Mononuclear cell (primary cell): ENCODE results near the gene DSCAML1. TPM values are rescaled to one million over a fixed set of nuclear protein-coding genes. Genes with fewer than 3 reads are reported as not detected.
"Not testable (repeated sequence)": the region's sequence is repeated elsewhere in the genome, so short reads cannot be mapped to it uniquely, and the experiment has no call there.

Source experiments
- H3K27me3 ChIP-seq: 2 replicates; pipeline ENCODE4 v1.6.0; 2011; ENCODE audit warnings: low read length, control low read depth; ENCODE audit not compliant: insufficient read depth
- H3K4me1 ChIP-seq: 2 replicates; pipeline ENCODE4 v1.5.1; 2011; ENCODE audit warnings: mild to moderate bottlenecking, low read length, control low read depth; ENCODE audit not compliant: insufficient read depth
- H3K4me3 ChIP-seq: 2 replicates; pipeline ENCODE4 v1.5.1; 2011; ENCODE audit warnings: mild to moderate bottlenecking, low read length, moderate library complexity
- H3K9me3 ChIP-seq: 2 replicates; pipeline ENCODE4 v1.5.1; 2011; ENCODE audit warnings: low read depth, mild to moderate bottlenecking, control low read depth, low read length
- total RNA-seq: library from RNA; depleted of rRNA; stranded (reverse); fragments of >200 nt; gene quantifications from one replicate; pipeline ENCODE4 v1.2.3, GENCODE V29; 2012

Gene DSCAML1
- total RNA-seq, 1 donor = 0.84 TPM

GRCh38 chr11:117771197-117771596 lies 25.8 kb downstream of the DSCAML1 start:
- Histone ChIP-seq H3K9me3 (no peaks in the 10 kb centered on the region), H3K4me1 (no peaks in the 10 kb centered on the region), H3K4me3 (no peak overlapping the region), H3K27me3 (no peaks in the 10 kb centered on the region)

GRCh38 chr11:117770061-117770460 lies 27.0 kb downstream of the DSCAML1 start:
- H3K4me3 ChIP-seq = no peak overlapping the region

GRCh38 chr11:117769533-117769932 lies 27.5 kb downstream of the DSCAML1 start:
- no peaks in the 10 kb centered on the region for H3K4me1 ChIP-seq
- H3K27me3 ChIP-seq = no peaks in the 10 kb centered on the region
- H3K4me3 ChIP-seq = no peak overlapping the region
- H3K9me3 ChIP-seq = no peaks in the 10 kb centered on the region

More at GRCh38 chr11:117770061-117770460, 27.0 kb downstream of the DSCAML1 start:
- no peaks in the 10 kb centered on the region for H3K27me3 ChIP-seq
- H3K4me1 ChIP-seq = no peaks in the 10 kb centered on the region
- no peaks in the 10 kb centered on the region for H3K9me3 ChIP-seq

- no peaks in the 10 kb centered on the region for H3K4me1 ChIP-seq
- no peaks in the 10 kb centered on the region for H3K27me3 ChIP-seq
- no peak overlapping the region for H3K4me3 ChIP-seq
Measured at GRCh38 chr11:117768506-117768905, 28.5 kb downstream of the DSCAML1 start.

DNA sequence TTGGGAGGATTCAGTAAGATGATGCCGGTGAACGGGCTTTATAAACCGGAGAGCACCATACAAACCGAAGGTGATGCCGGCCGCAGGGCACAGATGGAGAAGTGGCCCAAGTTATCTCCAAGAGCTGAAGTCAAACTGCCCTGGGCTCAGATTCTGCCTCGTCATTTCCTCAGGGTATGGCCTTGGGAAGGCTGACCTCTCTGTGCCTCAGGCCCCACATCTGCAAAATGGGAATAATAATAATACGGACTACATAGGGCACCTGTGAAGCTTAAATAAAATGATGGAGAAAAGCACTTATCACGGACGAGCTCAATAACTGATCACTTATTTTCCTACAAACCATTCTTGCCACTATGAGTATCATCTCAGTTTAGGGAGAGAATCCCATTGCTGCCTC lies 29.9 kb downstream of the DSCAML1 start:
- Histone ChIP-seq H3K9me3 (no peaks in the 10 kb centered on the region), H3K27me3 (no peaks in the 10 kb centered on the region), H3K4me1 (no peaks in the 10 kb centered on the region), H3K4me3 (no peak overlapping the region)

More at GRCh38 chr11:117768506-117768905, 28.5 kb downstream of the DSCAML1 start:
- no peaks in the 10 kb centered on the region for H3K9me3 ChIP-seq

- Histone ChIP-seq H3K4me3 (no peak overlapping the region), H3K4me1 (no peaks in the 10 kb centered on the region), H3K27me3 (no peaks in the 10 kb centered on the region), H3K9me3 (no peaks in the 10 kb centered on the region)
Measured at GRCh38 chr11:117766576-117766975, 30.4 kb downstream of the DSCAML1 start.

DNA sequence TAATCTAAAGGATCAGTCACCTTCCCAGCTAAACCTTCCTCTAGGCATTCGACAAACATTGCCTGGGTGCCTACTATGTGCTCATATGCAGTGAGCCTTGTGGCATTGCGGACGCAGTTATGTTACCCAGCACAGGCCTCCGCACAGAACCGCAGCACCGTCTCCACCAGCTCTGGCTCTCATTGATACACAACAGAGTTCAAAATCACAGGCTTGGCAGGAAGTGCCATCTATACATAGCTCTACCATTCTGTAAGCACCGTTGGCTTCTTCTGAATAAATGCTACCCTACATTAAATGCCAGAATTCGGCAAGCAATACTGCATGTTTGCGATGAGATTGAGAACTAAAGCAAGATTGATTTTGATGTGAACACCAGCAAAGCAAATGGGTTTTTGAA lies 31.0 kb downstream of the DSCAML1 start:
- Histone ChIP-seq H3K4me1 (no peaks in the 10 kb centered on the region), H3K9me3 (no peaks in the 10 kb centered on the region), H3K4me3 (no peak overlapping the region), H3K27me3 (no peaks in the 10 kb centered on the region)

DNA sequence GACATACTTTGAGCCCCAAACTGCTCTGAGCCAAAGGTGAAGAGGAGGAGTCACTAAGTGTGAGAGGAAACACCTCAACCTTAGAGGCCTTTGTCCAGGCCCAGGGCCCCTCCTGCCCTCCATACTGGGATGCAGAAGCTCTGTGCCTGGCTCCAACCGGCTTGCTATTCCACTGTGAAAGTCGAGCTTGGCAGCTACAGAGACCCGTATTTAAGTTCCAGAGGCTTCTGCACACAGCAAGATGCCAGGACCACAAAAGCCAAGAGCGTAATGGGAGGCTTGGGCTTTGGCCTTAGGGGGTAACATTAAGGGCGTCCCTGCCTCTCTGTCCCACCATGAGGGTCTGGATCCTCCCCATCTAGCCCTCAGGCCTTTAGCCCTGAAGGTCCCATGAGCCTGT lies 31.9 kb downstream of the DSCAML1 start:
- Histone ChIP-seq H3K4me1 (no peaks in the 10 kb centered on the region), H3K9me3 (no peaks in the 10 kb centered on the region), H3K4me3 (no peak overlapping the region), H3K27me3 (no peaks in the 10 kb centered on the region)

DNA sequence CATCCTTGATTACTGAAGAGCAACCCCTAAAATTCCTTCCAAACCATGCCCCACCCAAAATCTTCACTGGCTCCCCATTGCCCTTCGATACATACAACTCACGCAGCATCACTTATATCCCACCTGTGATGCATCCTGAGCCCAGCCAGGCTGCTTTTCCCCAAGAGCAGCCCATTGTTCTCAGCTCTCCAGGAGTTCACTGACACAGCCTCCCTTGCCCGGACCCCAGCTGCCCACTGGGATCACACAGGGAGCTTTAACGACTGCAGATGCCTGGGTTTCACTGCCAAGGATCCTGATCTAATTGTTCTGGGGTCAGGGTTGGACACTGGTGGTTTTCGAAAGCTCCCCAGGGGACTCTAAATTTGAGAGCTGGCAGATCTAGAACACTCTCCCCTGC lies 33.6 kb downstream of the DSCAML1 start:
- not testable (repeated sequence) for H3K4me1 ChIP-seq, H3K27me3 ChIP-seq, H3K9me3 ChIP-seq, H3K4me3 ChIP-seq

GRCh38 chr11:117761993-117762392 lies 35.0 kb downstream of the DSCAML1 start:
- H3K4me1 ChIP-seq = no peaks in the 10 kb centered on the region
- H3K27me3 ChIP-seq = no peaks in the 10 kb centered on the region
- H3K4me3 ChIP-seq = no peak overlapping the region
- no peaks in the 10 kb centered on the region for H3K9me3 ChIP-seq

- H3K4me1 ChIP-seq = no peaks in the 10 kb centered on the region
- H3K4me3 ChIP-seq = no peak overlapping the region
- H3K27me3 ChIP-seq = no peaks in the 10 kb centered on the region
- no peaks in the 10 kb centered on the region for H3K9me3 ChIP-seq
Measured at GRCh38 chr11:117759305-117759704, 37.7 kb downstream of the DSCAML1 start.

GRCh38 chr11:117754030-117754429 lies 43.0 kb downstream of the DSCAML1 start:
- H3K27me3 ChIP-seq = no peaks in the 10 kb centered on the region
- no peaks in the 10 kb centered on the region for H3K4me1 ChIP-seq
- H3K9me3 ChIP-seq = no peaks in the 10 kb centered on the region
- no peak overlapping the region for H3K4me3 ChIP-seq

GRCh38 chr11:117752721-117753237 lies 44.2 kb downstream of the DSCAML1 start:
- H3K9me3 ChIP-seq = no peaks in the 10 kb centered on the region
- no peaks in the 10 kb centered on the region for H3K27me3 ChIP-seq
- H3K4me1 ChIP-seq = no peaks in the 10 kb centered on the region
- H3K4me3 ChIP-seq = no peak overlapping the region

- Histone ChIP-seq H3K9me3 (no peaks in the 10 kb centered on the region), H3K4me1 (no peaks in the 10 kb centered on the region), H3K27me3 (no peaks in the 10 kb centered on the region), H3K4me3 (no peak overlapping the region)
Measured at GRCh38 chr11:117752071-117752470, 44.9 kb downstream of the DSCAML1 start.

- Histone ChIP-seq H3K27me3 (no peaks in the 10 kb centered on the region), H3K9me3 (no peaks in the 10 kb centered on the region), H3K4me3 (no peak overlapping the region), H3K4me1 (no peaks in the 10 kb centered on the region)
Measured at GRCh38 chr11:117750916-117751662, 45.9 kb downstream of the DSCAML1 start.

GRCh38 chr11:117750357-117750756 lies 46.7 kb downstream of the DSCAML1 start:
- Histone ChIP-seq H3K4me1 (no peaks in the 10 kb centered on the region), H3K9me3 (no peaks in the 10 kb centered on the region), H3K4me3 (no peak overlapping the region), H3K27me3 (no peaks in the 10 kb centered on the region)
